Stomach (tissue), 9 donors: ENCODE measurements around the gene FBXW7. TPM values are rescaled to one million over a fixed set of nuclear protein-coding genes. Genes with fewer than 3 reads are reported as not detected.

Experiments
- DNase-seq, 2 donors: peaks; one replicate each; pipeline versions ENCODE4 v3.0.0 to v3.0.0-alpha.2; 2013 to 2019
- H3K27ac ChIP-seq, 5 donors: fragments of 200-600 bp in 4 of 5; sonication (generic) in 4 of 5; one replicate each; pipeline ENCODE4 v1.5.1; 2013 to 2019; ENCODE audit warnings: mild to moderate bottlenecking in 1 of 5, moderate library complexity in 1 of 5
- H3K27me3 ChIP-seq, 3 donors: fragments of 200-600 bp; sonication (generic); one replicate each; pipeline ENCODE4 v1.5.1; 2017 to 2019; ENCODE audit warnings: mixed run types in 1 of 3
- H3K36me3 ChIP-seq, 4 donors: fragments of 200-600 bp; sonication (generic); 1 replicate in 3 of 4; 2 replicates in 1 of 4; pipeline ENCODE4 v1.5.1; 2016 to 2019
- H3K4me1 ChIP-seq, 4 donors: fragments of 200-600 bp; sonication (generic); one replicate each; pipeline ENCODE4 v1.5.1; 2016 to 2019
- H3K4me3 ChIP-seq, 4 donors: fragments of 200-600 bp; sonication (generic) in 3 of 4; one replicate each; pipeline ENCODE4 v1.5.1; 2016 to 2019; ENCODE audit warnings: mild to moderate bottlenecking in 1 of 4
- H3K9me3 ChIP-seq, 4 donors: fragments of 200-600 bp; sonication (generic); one replicate each; pipeline ENCODE4 v1.5.1; 2016 to 2019
- CTCF ChIP-seq, 7 experiments: fragments of 450-650 bp in 4 of 7; fragments of 200-600 bp in 3 of 7; sonication (generic) in 3 of 7; IDR thresholded peaks; one replicate each; pipeline ENCODE4 v1.5.1; 2016 to 2019; ENCODE audit warnings: antibody characterized with exemption in 7 of 7, control low read depth in 2 of 7, mild to moderate bottlenecking in 1 of 7
- EP300 ChIP-seq: sonication (generic); formaldehyde crosslinking; IDR thresholded peaks from one replicate; pipeline ENCODE4 v1.6.1; 2017; ENCODE audit warnings: antibody characterized with exemption
- POLR2A ChIP-seq, 4 donors: fragments of 450-650 bp; IDR thresholded peaks; one replicate each; pipeline ENCODE4 v1.6.1; 2016; ENCODE audit warnings: antibody characterized with exemption in 4 of 4, control low read depth in 2 of 4, mild to moderate bottlenecking in 1 of 4, moderate library complexity in 1 of 4
- POLR2AphosphoS5 ChIP-seq, 3 donors: sonication (generic); formaldehyde crosslinking; IDR thresholded peaks; one replicate each; pipeline ENCODE4 v1.6.1; 2016; ENCODE audit warnings: antibody characterized with exemption in 3 of 3
- WGBS, 5 donors: extraction: QIAGEN DNeasy Blood & Tissue Kit in 3 of 5; methylation state at CpG; one replicate each; pipeline versions ENCODE4 v1.1.5 to v1.1.7; 2013 to 2018; 5-methylcytosine and 5-hydroxymethylcytosine counted together
- intact Hi-C: fragments of 100-400 bp; cut with DNase I; formaldehyde crosslinking; loops from one replicate; pipeline ENCODE4 v1.15.1; 2023; ENCODE audit warnings: low total_unique reads
- polyA plus RNA-seq, 3 donors: library from polyadenylated mRNA; stranded (reverse); fragments of 200-250 nt; gene quantifications; one replicate each; pipeline ENCODE4 v1.2.3, GENCODE V29; 2013
- total RNA-seq, 5 donors: library from RNA; depleted of rRNA; stranded (reverse); fragments of >200 nt; gene quantifications; one replicate each; pipeline versions ENCODE4 v1.1.0 to v1.2.3, GENCODE V29; 2014 to 2016
- donor health status: healthy with polysubstance abuse.
- donor health status: Bipolar disorder and iron deficiency.
- donor health status: healthy.

FBXW7 gene
- total and polyA plus RNA-seq, 8 donors, result 8.7 to 119 (median 25.1) TPM

DNA sequence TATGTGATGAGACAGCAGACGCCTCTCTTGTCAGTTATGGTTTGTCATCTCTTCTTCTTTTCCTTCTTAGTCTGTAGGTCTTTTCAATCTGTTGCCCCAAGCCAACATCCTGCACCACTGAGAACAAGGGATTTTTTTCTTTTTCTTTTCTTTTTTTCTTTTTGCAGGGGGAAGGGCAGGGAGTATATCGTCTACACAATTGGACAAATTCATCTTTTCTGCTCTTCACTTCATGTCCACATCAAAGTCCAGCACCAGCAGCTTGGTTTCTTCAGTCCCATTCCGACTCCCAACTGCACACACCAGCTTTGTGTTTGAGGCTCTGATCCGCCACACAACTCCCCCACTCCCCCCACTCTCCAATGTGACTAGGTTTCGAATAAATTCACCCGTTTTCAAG, 213.2 kb downstream of the FBXW7 start:
- Histone ChIP-seq H3K4me1 (peaks cover 0 to 11% (median 0%) of the 10 kb centered on the region in 4 donors), H3K27me3 (no peaks in the 10 kb centered on the region), H3K9me3 (no peaks in the 10 kb centered on the region), H3K36me3 (peaks cover 9 to 60% (median 47%) of the 10 kb centered on the region in 4 donors), H3K4me3 (no peak overlapping the region), H3K27ac (no peak overlapping the region)
- 94 to 97% (median 95%) methylated on average over 6 of the region's 6 CpGs for WGBS, 5 donors
- TF ChIP-seq POLR2AphosphoS5 (IDR thresholded peaks at IDR 0.05) (no peak), CTCF (IDR thresholded peaks at IDR 0.05) (no peak), POLR2A (IDR thresholded peaks at IDR 0.05) (no peak), EP300 (no peak)
- DNase-seq, result no peak
- intact Hi-C loops, result no loop called here

DNA sequence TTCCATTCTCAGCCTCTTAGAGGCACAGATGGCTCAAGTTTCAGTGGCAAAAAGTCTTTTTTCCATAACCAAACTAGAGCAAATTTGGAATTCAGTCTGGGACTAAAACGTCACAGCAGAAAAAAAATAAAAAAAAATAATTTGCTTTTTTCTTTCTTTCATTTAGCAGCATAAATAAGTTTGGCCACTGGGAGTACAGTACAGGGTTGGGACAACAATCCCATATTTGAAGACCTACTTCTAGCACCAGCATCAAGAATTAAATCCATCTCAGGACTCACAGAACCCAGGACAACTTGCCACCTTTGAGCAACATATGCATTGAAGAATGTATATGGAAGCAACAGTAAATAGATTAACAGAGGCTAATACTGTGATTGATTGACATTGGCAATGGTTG, 214.0 kb downstream of the FBXW7 start:
- TF ChIP-seq POLR2A (IDR thresholded peaks at IDR 0.05) (no peak), EP300 (no peak), POLR2AphosphoS5 (IDR thresholded peaks at IDR 0.05) (no peak), CTCF (IDR thresholded peaks at IDR 0.05) (no peak)
- no peaks in the 10 kb centered on the region for H3K27me3 ChIP-seq
- no peak overlapping the region for H3K4me3 ChIP-seq
- intact Hi-C loops, result no loop called here
- H3K9me3 ChIP-seq, result no peaks in the 10 kb centered on the region
- peaks cover 0 to 16% (median 3%) of the 10 kb centered on the region in 4 donors for H3K4me1 ChIP-seq
- peaks cover 9 to 53% (median 41%) of the 10 kb centered on the region in 4 donors for H3K36me3 ChIP-seq
- no peak overlapping the region for H3K27ac ChIP-seq
- 59 to 78% (median 74%) methylated on average over 1 of the region's 1 CpG for WGBS, 5 donors
- DNase-seq, result no peak

DNA sequence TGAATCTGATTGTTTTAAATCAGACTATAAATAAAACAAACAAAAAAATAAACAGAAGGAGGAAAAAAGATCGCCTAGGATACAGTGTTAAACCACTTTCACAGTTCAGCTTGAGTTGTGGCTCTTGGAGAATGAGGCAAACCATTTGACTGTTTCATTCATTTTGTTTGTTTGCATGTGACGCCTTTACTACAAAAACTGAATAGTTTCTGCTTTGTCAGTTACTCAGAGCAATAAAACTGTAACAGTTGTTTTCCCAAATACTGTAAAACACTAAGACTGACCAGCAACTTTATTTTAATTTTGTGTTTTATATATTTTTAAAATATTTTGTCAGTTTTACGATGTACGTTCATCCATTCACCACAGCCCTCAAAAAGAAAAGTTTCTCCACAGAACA, 214.5 kb downstream of the FBXW7 start:
- TF ChIP-seq POLR2AphosphoS5 (IDR thresholded peaks at IDR 0.05) (no peak), EP300 (no peak), POLR2A (IDR thresholded peaks at IDR 0.05) (no peak), CTCF (IDR thresholded peaks at IDR 0.05) (no peak)
- no peak for DNase-seq
- H3K4me1 ChIP-seq, result peaks cover 0 to 12% (median 6%) of the 10 kb centered on the region in 4 donors
- intact Hi-C loops, result no loop called here
- 94 to 96% (median 94%) methylated on average over 4 of the region's 4 CpGs for WGBS, 5 donors
- H3K36me3 ChIP-seq, result peaks cover 9 to 51% (median 41%) of the 10 kb centered on the region in 4 donors
- no peaks in the 10 kb centered on the region for H3K27me3 ChIP-seq
- H3K4me3 ChIP-seq, result no peak overlapping the region
- no peaks in the 10 kb centered on the region for H3K9me3 ChIP-seq
- no peak overlapping the region for H3K27ac ChIP-seq

GRCh38 chr4:152316969-152317368, 218.9 kb downstream of the FBXW7 start:
- Histone ChIP-seq H3K4me3 (no peak overlapping the region), H3K4me1 (peaks cover 0 to 12% (median 3%) of the 10 kb centered on the region in 4 donors), H3K27ac (no peak overlapping the region), H3K36me3 (peaks cover 0 to 23% (median 8%) of the 10 kb centered on the region in 4 donors), H3K27me3 (no peaks in the 10 kb centered on the region), H3K9me3 (no peaks in the 10 kb centered on the region)
- WGBS, 5 donors, result 67 to 89% (median 87%) methylated on average over 3 of the region's 3 CpGs
- TF ChIP-seq POLR2AphosphoS5 (IDR thresholded peaks at IDR 0.05) (no peak), EP300 (no peak), POLR2A (IDR thresholded peaks at IDR 0.05) (no peak), CTCF (IDR thresholded peaks at IDR 0.05) (no peak)
- peak in 1 of 2 donors; percentile 20 for DNase-seq
- intact Hi-C loops, result no loop called here
